PC-3 (cell line): ENCODE results near the gene KATNBL1. TPM values are rescaled to one million over a fixed set of nuclear protein-coding genes. Genes with fewer than 3 reads are reported as not detected.

ENCODE experiments used
- ATAC-seq: fragments of 200-7000 bp; cut with Tn5 transposase; 2 replicates; pipeline ENCODE4 v1.9.1; 2020; ENCODE audit warnings: mild to moderate bottlenecking, moderate library complexity
- BruUV-seq: library from RNA; stranded (reverse); fragments of 400-500 nt; replicated peaks from 2 replicates; lab custom pipeline; 2021; lab: Mats Ljungman, UMichigan
- CTCF ChIA-PET: fragments of 300-600 bp; sonication (Branson Sonifier 250); formaldehyde crosslinking; loops from one replicate; lab custom pipeline; 2022; ENCODE audit warnings: antibody characterized with exemption; lab: Charles Lee
- POLR2A ChIA-PET: fragments of 300-600 bp; sonication (Branson Sonifier 250); formaldehyde crosslinking; loops from one replicate; lab custom pipeline; 2022; ENCODE audit warnings: antibody characterized with exemption; ENCODE audit not compliant: unreplicated experiment; lab: Charles Lee
- DNase-seq: peaks from one replicate; pipeline ENCODE4 v3.0.0-alpha.2; 2015
- H2AFZ ChIP-seq: fragments of 300-600 bp; sonication (generic); 2 replicates; pipeline ENCODE4 v1.6.0; 2016; ENCODE audit warnings: antibody characterized with exemption, low read length
- H3F3A ChIP-seq: fragments of 300-600 bp; sonication (generic); one replicate; pipeline ENCODE4 v1.6.0; 2017; ENCODE audit warnings: antibody characterized with exemption, low read length, control low read depth, mild to moderate bottlenecking; ENCODE audit not compliant: unreplicated experiment
- H3K27ac ChIP-seq: fragments of 300-600 bp; sonication (generic); 2 replicates; pipeline ENCODE4 v1.5.1; 2016; ENCODE audit warnings: mild to moderate bottlenecking, low read length
- H3K27me3 ChIP-seq: fragments of 300-600 bp; sonication (generic); 2 replicates; pipeline ENCODE4 v1.6.1; 2016; ENCODE audit warnings: low read length, mixed read lengths
- H3K36me3 ChIP-seq: fragments of 300-600 bp; sonication (generic); 2 replicates; pipeline ENCODE4 v1.6.1; 2016; ENCODE audit warnings: low read depth, mixed run types, low read length, mixed read lengths
- H3K4me1 ChIP-seq: fragments of 300-600 bp; sonication (generic); 2 replicates; pipeline ENCODE4 v1.5.1; 2016; ENCODE audit warnings: low read length; ENCODE audit not compliant: insufficient read depth
- H3K4me2 ChIP-seq: fragments of 300-600 bp; sonication (generic); 2 replicates; pipeline ENCODE4 v1.6.0; 2016; ENCODE audit warnings: low read length
- H3K4me3 ChIP-seq: fragments of 300-600 bp; sonication (generic); 2 replicates; pipeline ENCODE4 v1.5.1; 2016; ENCODE audit warnings: mild to moderate bottlenecking, low read length, mixed read lengths
- H3K79me2 ChIP-seq: fragments of 300-600 bp; sonication (generic); 2 replicates; pipeline ENCODE4 v1.6.1; 2017; ENCODE audit warnings: low read length, mixed read lengths
- H3K9ac ChIP-seq: fragments of 300-600 bp; sonication (generic); 2 replicates; pipeline ENCODE4 v1.6.0; 2016; ENCODE audit warnings: mild to moderate bottlenecking, low read length
- H3K9me2 ChIP-seq: fragments of 300-600 bp; sonication (generic); replicated peaks from 2 replicates; pipeline ENCODE4 v1.6.1; 2016; ENCODE audit warnings: mixed run types, low read length, mixed read lengths
- H3K9me3 ChIP-seq: fragments of 300-600 bp; sonication (generic); 2 replicates; pipeline ENCODE4 v1.6.1; 2016; ENCODE audit warnings: low read length, mixed read lengths
- H4K20me1 ChIP-seq: fragments of 300-600 bp; sonication (generic); 2 replicates; pipeline ENCODE4 v1.6.1; 2016; ENCODE audit warnings: low read length, mixed read lengths
- CTCF ChIP-seq: fragments of 300-600 bp; sonication (generic); conservative IDR thresholded peaks from 2 replicates; pipeline ENCODE4 v1.5.1; 2017; ENCODE audit warnings: antibody characterized with exemption, low read depth, mild to moderate bottlenecking, low read length
- EZH2 ChIP-seq: fragments of 300-600 bp; sonication (generic); IDR thresholded peaks from one replicate; pipeline ENCODE4 v1.6.1; 2017; ENCODE audit warnings: antibody characterized with exemption, mild to moderate bottlenecking, low read length; ENCODE audit not compliant: unreplicated experiment
- EZH2phosphoT487 ChIP-seq: fragments of 300-600 bp; sonication (generic); IDR thresholded peaks from 2 replicates; pipeline ENCODE4 v1.6.1; 2018; ENCODE audit warnings: mild to moderate bottlenecking, antibody characterized with exemption, low read length, borderline replicate concordance
- intact Hi-C: fragments of 100-400 bp; cut with micrococcal nuclease; formaldehyde crosslinking; loops from 2 replicates; pipeline ENCODE4 v1.9.0; 2023
- total RNA-seq: library from RNA; depleted of rRNA; stranded (reverse); fragments of >200 nt; gene quantifications from 2 replicates; pipeline ENCODE4 v1.2.3, GENCODE V29; 2014

Gene KATNBL1
- total RNA-seq, 1 experiment from 2014 or later = 57.6 TPM

DNA sequence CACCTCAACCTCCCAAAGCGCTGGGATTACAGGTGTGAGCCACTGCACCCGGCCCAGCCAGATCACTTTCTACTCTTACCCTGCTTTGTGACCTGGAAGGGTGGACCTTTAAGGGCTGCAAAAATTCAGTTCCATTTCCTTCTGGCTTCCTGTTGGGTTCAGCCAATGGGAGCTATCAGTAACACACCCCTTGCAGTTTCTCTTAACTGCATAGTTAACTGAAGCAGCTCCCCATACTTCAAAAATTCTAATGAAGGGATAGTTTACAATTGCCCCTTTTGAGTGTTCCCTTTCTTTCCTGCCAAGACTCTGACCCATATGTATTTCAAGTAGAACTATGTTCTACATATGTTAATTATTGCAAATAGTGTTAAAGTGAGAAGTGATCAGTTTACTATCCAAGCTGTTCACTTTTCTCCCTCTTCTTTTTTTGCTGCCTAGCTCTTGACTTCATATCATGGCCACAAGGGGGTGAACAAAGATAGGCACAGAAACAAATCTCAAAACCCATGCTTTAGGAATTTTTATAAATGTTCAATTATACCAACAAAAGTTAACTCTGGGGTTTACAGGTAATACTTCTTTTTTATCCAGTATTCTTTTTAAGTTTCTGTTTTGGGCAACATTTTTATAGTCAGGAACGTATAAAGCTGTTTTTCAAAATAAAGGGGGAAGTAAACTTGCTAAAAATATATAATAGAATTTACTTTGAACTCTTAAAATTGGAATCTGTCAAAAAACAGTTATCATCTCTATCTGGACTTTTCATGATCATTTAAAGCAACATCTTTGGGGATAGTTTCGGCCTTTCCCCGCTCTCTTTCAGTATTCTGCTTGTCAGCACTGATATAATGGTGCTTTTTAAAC is 99.9 kb downstream of the KATNBL1 start:
- peak; percentile 90 for TF ChIP-seq CTCF
- no peak for TF ChIP-seq EZH2
- Histone ChIP-seq H3K9ac (no peak overlapping the region), H3F3A (no peaks in the 10 kb centered on the region), H2AFZ (no peak overlapping the region), H3K27ac (no peak overlapping the region), H3K79me2 (no peaks in the 10 kb centered on the region), H3K9me2 (no peaks in the 10 kb centered on the region), H3K27me3 (no peaks in the 10 kb centered on the region), H3K9me3 (no peaks in the 10 kb centered on the region), H3K4me1 (no peaks in the 10 kb centered on the region), H3K36me3 (no peaks in the 10 kb centered on the region), H4K20me1 (no peaks in the 10 kb centered on the region), H3K4me2 (no peak overlapping the region), H3K4me3 (no peak overlapping the region)
- DNase-seq (peak; percentile 63), ATAC-seq (peak; percentile 78)
- intact Hi-C loops = loop anchor here (1.0 kb wide), 5 partner anchors 48 to 478 kb away; partner anchors contain the start of genes KATNBL1 and LPCAT4
- CTCF ChIA-PET = interaction anchor here (0.6 to 1.8 kb wide), 10 partner anchors 38 to 1335 kb away, joined by 3 to 17 read pairs (median 5); partner anchors contain the start of genes KATNBL1, LPCAT4 and SLC12A6
- POLR2A ChIA-PET = interaction anchor here (0.6 to 1.0 kb wide), 5 partner anchors 12 to 227 kb away, joined by 3 to 7 read pairs (median 3); partner anchors contain the start of gene KATNBL1
- BruUV-seq = no TSS peak

DNA sequence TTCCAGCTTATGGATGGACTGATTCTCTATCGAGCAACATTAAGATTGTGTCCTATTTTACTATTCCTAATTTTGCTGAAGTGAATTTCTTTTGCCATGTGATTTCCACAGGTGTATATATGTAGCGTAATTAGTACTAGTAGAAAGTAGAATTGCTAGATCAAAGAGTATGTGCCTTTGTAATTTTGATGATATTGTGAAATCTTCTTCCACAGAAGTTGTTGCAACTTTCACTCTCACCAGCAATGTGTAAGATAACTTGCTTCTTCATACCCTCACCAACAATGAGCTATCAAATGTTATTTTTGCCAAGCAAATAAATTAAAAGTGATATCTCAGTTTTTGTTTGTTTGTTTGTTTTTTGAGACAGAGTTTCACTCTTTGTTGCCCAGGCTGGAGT is 102.6 kb downstream of the KATNBL1 start:
- Histone ChIP-seq H2AFZ (no peak overlapping the region), H3K9ac (no peak overlapping the region), H3K9me3 (no peaks in the 10 kb centered on the region), H3K9me2 (no peaks in the 10 kb centered on the region), H3K4me2 (no peak overlapping the region), H3K4me1 (peaks cover 4% of the 10 kb centered on the region; the same call in 1 of the 2 replicates), H3K79me2 (peaks cover 15% of the 10 kb centered on the region), H4K20me1 (no peaks in the 10 kb centered on the region), H3F3A (no peaks in the 10 kb centered on the region), H3K4me3 (no peak overlapping the region), H3K27ac (no peak overlapping the region), H3K27me3 (no peaks in the 10 kb centered on the region), H3K36me3 (no peaks in the 10 kb centered on the region)
- intact Hi-C loops = no loop called here
- TF ChIP-seq CTCF (no peak), EZH2 (no peak), EZH2phosphoT487 (no peak)
- no peak for ATAC-seq
- no peak for DNase-seq
- ChIA-PET CTCF (no interaction called here), POLR2A (interaction anchor here (0.5 to 0.6 kb wide), 3 partner anchors 123 to 345 kb away, joined by 3 to 22 read pairs (median 5); partner anchors contain the start of gene NOP10)
- no TSS peak for BruUV-seq

- Histone ChIP-seq H3K9ac (no peak overlapping the region), H3K36me3 (no peaks in the 10 kb centered on the region), H3F3A (no peaks in the 10 kb centered on the region), H3K9me2 (no peaks in the 10 kb centered on the region), H3K27ac (no peak overlapping the region), H2AFZ (no peak overlapping the region), H3K4me2 (no peak overlapping the region), H3K4me1 (peaks cover 5% of the 10 kb centered on the region; the same call in 1 of the 2 replicates), H3K9me3 (no peaks in the 10 kb centered on the region), H4K20me1 (no peaks in the 10 kb centered on the region), H3K27me3 (no peaks in the 10 kb centered on the region), H3K79me2 (peaks cover 22% of the 10 kb centered on the region), H3K4me3 (no peak overlapping the region)
- DNase-seq (no peak), ATAC-seq (no peak)
- no TSS peak for BruUV-seq
- CTCF ChIA-PET = no interaction called here
- intact Hi-C loops = no loop called here
- POLR2A ChIA-PET = interaction anchor here (0.5 to 0.7 kb wide), 3 partner anchors 10 to 346 kb away, joined by 4 to 22 read pairs (median 5); partner anchors contain the start of gene NOP10
- TF ChIP-seq EZH2phosphoT487 = no peak
- no peak for TF ChIP-seq CTCF
- no peak for TF ChIP-seq EZH2
Measured at GRCh38 chr15:34106423-34106822, 103.5 kb downstream of the KATNBL1 start.
